Measurements from ENCODE around the gene TBC1D9. TPM values are rescaled to one million over a fixed set of nuclear protein-coding genes. Genes with fewer than 3 reads are reported as not detected.
"Not testable (repeated sequence)": the region's sequence is repeated elsewhere in the genome, so short reads cannot be mapped to it uniquely, and the experiment has no call there.

The TBC1D9 gene
- polyA plus RNA-seq, 4 donors = 29.1 to 67.2 (median 61.1) TPM

GRCh38 chr4:140754918-140755773 is 1.0 kb downstream of the TBC1D9 start:
- DNase-seq (ENCODE audit: low read depth in 4 of 4, low spot score in 3 of 4) = peak in 1 of 4 donors; percentile 35

- DNase-seq (ENCODE audit: low read depth in 4 of 4, low spot score in 3 of 4) = no peak
Observed at GRCh38 chr4:140753329-140753728, 2.9 kb downstream of the TBC1D9 start.

- no peak for DNase-seq (ENCODE audit: low read depth in 4 of 4, low spot score in 3 of 4)
Observed at GRCh38 chr4:140752291-140753068, 3.7 kb downstream of the TBC1D9 start.

- DNase-seq (ENCODE audit: low read depth in 4 of 4, low spot score in 3 of 4) = no peak
Observed at GRCh38 chr4:140750470-140750869, 5.7 kb downstream of the TBC1D9 start.

- no peak for DNase-seq (ENCODE audit: low read depth in 4 of 4, low spot score in 3 of 4)
Observed at GRCh38 chr4:140748171-140748570, 8.0 kb downstream of the TBC1D9 start.

- DNase-seq (ENCODE audit: low read depth in 4 of 4, low spot score in 3 of 4) = not testable (repeated sequence)
Observed at GRCh38 chr4:140746546-140746945, 9.6 kb downstream of the TBC1D9 start.

GRCh38 chr4:140744421-140744820 is 11.8 kb downstream of the TBC1D9 start:
- no peak for DNase-seq (ENCODE audit: low read depth in 4 of 4, low spot score in 3 of 4)

GRCh38 chr4:140743194-140743931 is 12.8 kb downstream of the TBC1D9 start:
- no peak for DNase-seq (ENCODE audit: low read depth in 4 of 4, low spot score in 3 of 4)

GRCh38 chr4:140742838-140743193 is 13.4 kb downstream of the TBC1D9 start:
- no peak for DNase-seq (ENCODE audit: low read depth in 4 of 4, low spot score in 3 of 4)

GRCh38 chr4:140740906-140741670 is 15.1 kb downstream of the TBC1D9 start:
- no peak for DNase-seq (ENCODE audit: low read depth in 4 of 4, low spot score in 3 of 4)

GRCh38 chr4:140740422-140740821 is 15.8 kb downstream of the TBC1D9 start:
- DNase-seq (ENCODE audit: low read depth in 4 of 4, low spot score in 3 of 4) = no peak

- no peak for DNase-seq (ENCODE audit: low read depth in 4 of 4, low spot score in 3 of 4)
Observed at GRCh38 chr4:140739971-140740370, 16.2 kb downstream of the TBC1D9 start.

GRCh38 chr4:140738139-140738538 is 18.0 kb downstream of the TBC1D9 start:
- DNase-seq (ENCODE audit: low read depth in 4 of 4, low spot score in 3 of 4) = no peak

- DNase-seq (ENCODE audit: low read depth in 4 of 4, low spot score in 3 of 4) = no peak
Observed at GRCh38 chr4:140736669-140737343, 19.4 kb downstream of the TBC1D9 start.

- no peak for DNase-seq (ENCODE audit: low read depth in 4 of 4, low spot score in 3 of 4)
Observed at GRCh38 chr4:140735779-140736391, 20.3 kb downstream of the TBC1D9 start.

GRCh38 chr4:140735317-140735716 is 20.9 kb downstream of the TBC1D9 start:
- no peak for DNase-seq (ENCODE audit: low read depth in 4 of 4, low spot score in 3 of 4)

- DNase-seq (ENCODE audit: low read depth in 4 of 4, low spot score in 3 of 4) = no peak
Observed at GRCh38 chr4:140732780-140733179, 23.4 kb downstream of the TBC1D9 start.

- no peak for DNase-seq (ENCODE audit: low read depth in 4 of 4, low spot score in 3 of 4)
Observed at GRCh38 chr4:140729344-140730049, 26.7 kb downstream of the TBC1D9 start.
